AG10803 (cell line): Measurements from ENCODE around the gene ANKRD13A.
A peak's percentile ranks its signal among the peaks of the same experiment; 100 is the strongest.
"Not testable (repeated sequence)": the region's sequence is repeated elsewhere in the genome, so short reads cannot be mapped to it uniquely, and the experiment has no call there.

Source experiments
- DNase-seq: peaks from one replicate; pipeline ENCODE4 v3.0.0; 2010; ENCODE audit warnings: low read depth
- H3K4me3 ChIP-seq: 2 replicates; pipeline ENCODE4 v1.5.1; 2011; ENCODE audit warnings: mild to moderate bottlenecking, low read length, control low read depth
- CTCF ChIP-seq: conservative IDR thresholded peaks from 2 replicates; pipeline ENCODE4 v1.5.1; 2011; ENCODE audit warnings: mild to moderate bottlenecking, low read length, control low read depth, inconsistent platforms

ANKRD13A gene

GRCh38 chr12:110062241-110062640 is 63.0 kb downstream of the ANKRD13A start:
- no peak for DNase-seq
- no peak for TF ChIP-seq CTCF
- no peak overlapping the region for H3K4me3 ChIP-seq

- DNase-seq = no peak
- H3K4me3 ChIP-seq = no peak overlapping the region
Measured at GRCh38 chr12:110065540-110065939, 66.3 kb downstream of the ANKRD13A start.

GRCh38 chr12:110067531-110067930 is 68.3 kb downstream of the ANKRD13A start:
- no peak for TF ChIP-seq CTCF
- no peak for DNase-seq
- H3K4me3 ChIP-seq = no peak overlapping the region

More at GRCh38 chr12:110065540-110065939, 66.3 kb downstream of the ANKRD13A start:
- TF ChIP-seq CTCF = no peak

- H3K4me3 ChIP-seq, DNase-seq: not testable (repeated sequence)
Measured at GRCh38 chr12:110068115-110068514, 68.9 kb downstream of the ANKRD13A start.

GRCh38 chr12:110068654-110069053 is 69.4 kb downstream of the ANKRD13A start:
- no peak for TF ChIP-seq CTCF
- H3K4me3 ChIP-seq = no peak overlapping the region
- no peak for DNase-seq

GRCh38 chr12:110071504-110071903 is 72.3 kb downstream of the ANKRD13A start:
- no peak for TF ChIP-seq CTCF
- H3K4me3 ChIP-seq = no peak overlapping the region
- DNase-seq = no peak

- no peak for TF ChIP-seq CTCF
- H3K4me3 ChIP-seq = no peak overlapping the region
Measured at GRCh38 chr12:110071967-110072366, 72.7 kb downstream of the ANKRD13A start.

GRCh38 chr12:110072636-110073035 is 73.4 kb downstream of the ANKRD13A start:
- H3K4me3 ChIP-seq = peak overlapping the region; percentile 56; the same call in 1 of the 2 replicates

More at GRCh38 chr12:110071967-110072366, 72.7 kb downstream of the ANKRD13A start:
- DNase-seq = no peak

More at GRCh38 chr12:110072636-110073035, 73.4 kb downstream of the ANKRD13A start:
- DNase-seq = not testable (repeated sequence)
